ENCODE results near the gene PHLDA3.

PHLDA3 gene

DNA sequence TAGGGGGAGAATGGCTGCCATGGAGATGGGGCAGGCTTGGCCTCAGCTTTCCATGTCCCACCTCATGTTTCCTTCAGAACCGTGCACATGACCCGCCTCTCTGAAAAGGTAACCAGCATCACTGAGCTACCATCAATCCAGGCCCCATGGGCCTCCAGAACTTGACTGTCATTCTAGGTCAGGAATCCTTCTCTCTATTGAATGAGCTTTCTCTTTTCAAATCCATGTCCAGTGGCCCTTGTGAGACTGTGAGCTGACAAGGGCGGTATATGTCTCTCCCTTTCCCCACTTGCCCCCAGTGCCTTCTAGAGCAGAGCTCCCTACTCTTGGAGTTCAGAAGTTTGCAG lies 33.5 kb upstream of the PHLDA3 start:
- TF ChIP-seq, protein P1, sequence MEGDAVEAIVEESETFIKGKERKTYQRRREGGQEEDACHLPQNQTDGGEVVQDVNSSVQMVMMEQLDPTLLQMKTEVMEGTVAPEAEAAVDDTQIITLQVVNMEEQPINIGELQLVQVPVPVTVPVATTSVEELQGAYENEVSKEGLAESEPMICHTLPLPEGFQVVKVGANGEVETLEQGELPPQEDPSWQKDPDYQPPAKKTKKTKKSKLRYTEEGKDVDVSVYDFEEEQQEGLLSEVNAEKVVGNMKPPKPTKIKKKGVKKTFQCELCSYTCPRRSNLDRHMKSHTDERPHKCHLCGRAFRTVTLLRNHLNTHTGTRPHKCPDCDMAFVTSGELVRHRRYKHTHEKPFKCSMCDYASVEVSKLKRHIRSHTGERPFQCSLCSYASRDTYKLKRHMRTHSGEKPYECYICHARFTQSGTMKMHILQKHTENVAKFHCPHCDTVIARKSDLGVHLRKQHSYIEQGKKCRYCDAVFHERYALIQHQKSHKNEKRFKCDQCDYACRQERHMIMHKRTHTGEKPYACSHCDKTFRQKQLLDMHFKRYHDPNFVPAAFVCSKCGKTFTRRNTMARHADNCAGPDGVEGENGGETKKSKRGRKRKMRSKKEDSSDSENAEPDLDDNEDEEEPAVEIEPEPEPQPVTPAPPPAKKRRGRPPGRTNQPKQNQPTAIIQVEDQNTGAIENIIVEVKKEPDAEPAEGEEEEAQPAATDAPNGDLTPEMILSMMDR (IDR thresholded peaks at IDR 0.05; ENCODE audit: low read depth, low read length), result no peak
- peak overlapping the region; percentile 47; the same call in 1 of the 2 replicates for H3K4me3 ChIP-seq (ENCODE audit: low read depth, low read length)

DNA sequence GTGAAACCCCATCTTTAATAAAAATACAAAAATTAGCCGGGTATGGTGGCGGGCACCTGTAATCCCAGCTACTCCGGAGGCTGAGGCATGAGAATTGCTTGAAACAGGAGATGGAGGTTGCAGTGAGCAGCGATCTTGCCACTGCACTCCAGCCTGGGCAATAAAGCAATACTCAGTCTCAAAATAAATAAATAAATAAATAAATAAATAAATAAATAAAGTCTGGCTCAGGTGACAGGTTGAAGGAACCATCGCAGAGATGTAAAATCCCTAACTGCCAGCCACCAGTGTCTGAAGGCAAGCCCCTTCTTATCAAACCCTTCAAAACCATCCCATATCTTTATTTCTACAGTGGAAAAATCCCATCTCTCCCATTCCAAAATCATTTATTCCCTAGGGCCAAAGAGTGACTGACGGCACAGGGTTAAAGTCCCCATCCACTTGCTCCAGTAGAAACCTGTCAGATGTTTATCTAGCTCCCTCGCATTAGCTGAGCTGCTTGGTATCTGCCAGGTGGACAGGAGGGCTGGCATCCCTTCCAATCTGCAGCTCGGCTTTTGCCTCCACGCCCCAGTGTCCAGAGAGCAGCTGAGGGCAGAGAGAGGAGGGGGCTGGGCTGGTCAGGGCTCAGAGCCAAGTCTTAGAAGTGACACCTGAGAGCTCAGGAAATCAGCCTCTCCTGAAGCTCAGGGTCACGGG lies 33.0 kb upstream of the PHLDA3 start:
- TF ChIP-seq, protein P1 (IDR thresholded peaks at IDR 0.05; ENCODE audit: low read depth, low read length), result no peak
- H3K4me3 ChIP-seq (ENCODE audit: low read depth, low read length), result no peak overlapping the region

DNA sequence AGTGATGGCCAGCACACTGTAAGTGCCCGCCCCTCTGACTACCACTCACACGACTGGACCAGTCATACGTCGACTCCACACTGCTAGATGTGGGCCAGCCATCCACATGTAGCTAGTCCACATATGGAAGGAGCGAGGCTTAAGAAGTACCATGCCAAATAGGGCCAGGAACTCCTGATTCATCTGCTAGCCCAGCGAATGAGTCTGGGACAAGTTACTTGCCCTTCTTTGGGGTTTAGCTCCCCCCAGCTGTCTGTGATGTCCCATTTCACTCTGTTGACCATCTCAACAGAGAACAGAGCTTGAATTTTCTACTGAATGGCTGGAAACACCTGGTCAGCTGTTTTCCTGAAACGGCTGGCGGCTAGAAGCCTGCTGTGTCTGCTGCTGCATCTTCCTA lies 32.2 kb upstream of the PHLDA3 start:
- TF ChIP-seq, protein P1 (IDR thresholded peaks at IDR 0.05; ENCODE audit: low read depth, low read length), result no peak
- no peak overlapping the region for H3K4me3 ChIP-seq (ENCODE audit: low read depth, low read length)

DNA sequence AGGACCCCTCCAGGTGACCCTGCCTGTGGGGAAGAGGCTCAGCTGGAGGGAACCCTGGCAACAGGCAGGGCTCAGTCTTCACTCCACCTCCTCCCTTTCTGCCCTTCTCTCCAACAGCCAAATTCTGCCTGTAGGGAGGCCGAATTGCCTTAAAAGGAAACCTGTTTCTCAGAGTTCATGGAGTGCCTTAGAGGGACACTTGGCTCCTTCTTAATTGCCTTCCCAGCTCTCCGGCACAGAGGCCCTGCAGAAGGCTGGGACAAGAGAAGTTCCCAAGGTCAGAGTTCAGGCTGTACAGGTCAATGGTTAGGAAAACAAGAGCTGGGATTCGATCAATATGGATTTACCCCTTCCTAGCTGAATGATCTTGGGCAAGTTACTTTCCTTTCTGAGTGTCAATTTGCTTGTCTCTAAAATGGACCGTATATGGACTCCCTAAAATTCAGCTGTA lies 31.7 kb upstream of the PHLDA3 start:
- no peak overlapping the region for H3K4me3 ChIP-seq (ENCODE audit: low read depth, low read length)
- TF ChIP-seq, protein P1 (IDR thresholded peaks at IDR 0.05; ENCODE audit: low read depth, low read length), result no peak

DNA sequence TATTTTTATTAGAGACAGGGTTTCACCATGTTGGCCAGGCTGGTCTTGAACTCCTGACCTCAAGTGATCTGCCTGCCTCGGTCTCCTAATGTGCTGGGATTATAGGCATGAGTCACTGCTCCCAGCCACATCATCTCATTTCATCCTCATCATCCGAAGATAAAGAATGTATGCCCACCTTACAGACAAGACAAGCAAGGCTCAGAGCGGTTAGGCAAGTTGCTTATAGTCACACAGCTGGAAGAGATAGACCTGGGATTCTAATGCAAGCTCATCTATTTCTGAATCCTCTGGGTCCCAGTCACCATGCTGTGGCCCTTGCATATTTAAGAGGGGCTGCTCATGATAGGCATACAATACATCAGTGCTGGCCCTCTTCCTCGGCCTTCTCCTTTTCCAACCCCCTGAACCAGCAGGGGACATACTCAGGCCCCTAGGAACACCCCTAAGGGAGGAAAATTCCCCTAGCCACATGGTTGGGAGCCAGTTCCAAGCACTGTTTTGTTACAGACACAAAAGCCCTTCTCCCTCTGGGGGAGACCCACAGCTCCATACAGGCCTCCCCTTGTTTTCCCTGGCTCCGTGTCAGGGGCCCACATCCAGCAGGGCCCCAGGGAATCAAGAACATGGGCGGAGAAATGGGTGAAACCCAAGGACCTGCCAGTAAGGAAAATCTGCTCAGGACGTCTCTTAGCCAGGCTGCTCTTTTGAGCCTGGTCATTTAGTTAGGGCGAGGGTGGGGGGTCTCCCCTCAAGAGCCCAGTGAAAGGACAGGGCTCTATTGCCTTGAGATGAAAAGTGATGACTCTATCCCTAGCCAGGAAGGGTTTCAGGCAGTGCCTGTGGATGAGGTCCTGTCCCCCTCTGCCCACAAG lies 31.0 kb upstream of the PHLDA3 start:
- TF ChIP-seq, protein P1 (IDR thresholded peaks at IDR 0.05; ENCODE audit: low read depth, low read length), result no peak
- no peak overlapping the region for H3K4me3 ChIP-seq (ENCODE audit: low read depth, low read length)

DNA sequence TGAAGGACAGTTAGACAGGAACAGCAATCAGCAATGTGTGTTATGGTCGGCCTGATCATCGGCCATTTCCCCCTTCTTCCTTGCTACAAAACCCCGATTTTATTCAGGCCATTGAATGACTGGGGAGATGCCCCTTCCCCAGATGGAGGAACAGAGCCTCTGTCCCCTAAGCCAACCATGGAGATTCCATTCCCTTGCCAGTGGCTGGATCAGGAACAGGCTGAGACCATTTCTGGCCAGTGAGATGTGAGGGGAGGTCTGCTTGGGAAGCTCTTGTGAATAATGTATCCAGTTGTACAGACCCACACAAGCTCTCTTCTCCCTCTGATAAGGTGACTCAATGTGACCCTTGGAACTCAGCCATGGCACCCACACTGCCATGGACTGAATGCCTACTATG lies 30.2 kb upstream of the PHLDA3 start:
- TF ChIP-seq, protein P1 (IDR thresholded peaks at IDR 0.05; ENCODE audit: low read depth, low read length), result no peak
- no peak overlapping the region for H3K4me3 ChIP-seq (ENCODE audit: low read depth, low read length)

DNA sequence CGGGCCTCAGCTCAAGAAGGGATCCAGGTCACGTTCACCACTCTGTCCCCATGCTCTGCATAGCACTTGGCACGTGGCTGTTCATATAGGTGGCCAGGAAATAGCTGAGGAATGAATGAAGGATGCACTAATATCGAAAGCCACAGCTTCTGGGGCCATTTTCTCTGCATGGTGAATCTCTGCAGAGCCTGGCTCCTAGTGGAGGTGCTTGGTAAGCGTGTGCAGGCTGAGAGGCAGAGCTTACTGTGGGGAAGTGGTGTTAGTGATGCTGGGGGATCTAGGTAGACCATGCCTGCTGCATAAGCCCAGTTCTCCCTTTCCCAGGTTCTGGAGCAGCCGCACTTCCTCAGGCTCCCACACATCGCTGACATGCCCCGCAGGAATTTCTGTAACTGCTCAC lies 29.6 kb upstream of the PHLDA3 start:
- TF ChIP-seq, protein P1 (IDR thresholded peaks at IDR 0.05; ENCODE audit: low read depth, low read length), result no peak
- no peak overlapping the region for H3K4me3 ChIP-seq (ENCODE audit: low read depth, low read length)

Measured in WI38 (cell line).